ENCODE data around the gene CGGBP1. TPM values are rescaled to one million over a fixed set of nuclear protein-coding genes. Genes with fewer than 3 reads are reported as not detected.

Gene CGGBP1
- total RNA-seq, 4 donors from 2014 or later, result 28.6 to 39.9 (median 34.9) TPM

DNA sequence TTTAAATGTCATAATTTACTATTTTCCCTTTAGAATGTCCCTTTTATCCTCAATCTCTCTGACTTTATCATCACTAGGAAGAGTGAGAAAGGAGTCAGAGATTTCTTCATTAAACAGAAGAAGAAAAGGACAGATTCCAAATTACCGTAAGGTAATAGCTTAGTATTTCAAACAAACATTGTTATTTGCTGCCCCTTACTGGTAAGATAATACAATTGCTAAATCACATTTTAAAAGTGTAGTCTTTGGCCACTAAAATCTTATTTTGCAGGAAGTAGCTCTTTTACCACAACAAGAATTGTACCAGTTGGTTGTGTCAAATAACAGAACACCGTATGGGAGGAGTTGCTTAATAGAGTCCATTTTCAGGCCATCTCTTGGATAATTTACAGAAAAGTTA is 53.7 kb downstream of the CGGBP1 start:
- 19 to 21% methylated on average over 2 of the region's 2 CpGs for WGBS, 2 donors
- TF ChIP-seq, protein P1, sequence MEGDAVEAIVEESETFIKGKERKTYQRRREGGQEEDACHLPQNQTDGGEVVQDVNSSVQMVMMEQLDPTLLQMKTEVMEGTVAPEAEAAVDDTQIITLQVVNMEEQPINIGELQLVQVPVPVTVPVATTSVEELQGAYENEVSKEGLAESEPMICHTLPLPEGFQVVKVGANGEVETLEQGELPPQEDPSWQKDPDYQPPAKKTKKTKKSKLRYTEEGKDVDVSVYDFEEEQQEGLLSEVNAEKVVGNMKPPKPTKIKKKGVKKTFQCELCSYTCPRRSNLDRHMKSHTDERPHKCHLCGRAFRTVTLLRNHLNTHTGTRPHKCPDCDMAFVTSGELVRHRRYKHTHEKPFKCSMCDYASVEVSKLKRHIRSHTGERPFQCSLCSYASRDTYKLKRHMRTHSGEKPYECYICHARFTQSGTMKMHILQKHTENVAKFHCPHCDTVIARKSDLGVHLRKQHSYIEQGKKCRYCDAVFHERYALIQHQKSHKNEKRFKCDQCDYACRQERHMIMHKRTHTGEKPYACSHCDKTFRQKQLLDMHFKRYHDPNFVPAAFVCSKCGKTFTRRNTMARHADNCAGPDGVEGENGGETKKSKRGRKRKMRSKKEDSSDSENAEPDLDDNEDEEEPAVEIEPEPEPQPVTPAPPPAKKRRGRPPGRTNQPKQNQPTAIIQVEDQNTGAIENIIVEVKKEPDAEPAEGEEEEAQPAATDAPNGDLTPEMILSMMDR (IDR thresholded peaks at IDR 0.05), result no peak
- intact Hi-C loops (cut with DNase I; ENCODE audit: low total_unique reads), result loop anchor here (10.0 kb wide), 1 partner anchor 660 kb away; no protein-coding TSS in a partner anchor
- no peak for DNase-seq (ENCODE audit: low spot score in 2 of 2)
- no peak overlapping the region for H3K4me3 ChIP-seq (ENCODE audit: low read depth, poor library complexity, severe bottlenecking)

DNA sequence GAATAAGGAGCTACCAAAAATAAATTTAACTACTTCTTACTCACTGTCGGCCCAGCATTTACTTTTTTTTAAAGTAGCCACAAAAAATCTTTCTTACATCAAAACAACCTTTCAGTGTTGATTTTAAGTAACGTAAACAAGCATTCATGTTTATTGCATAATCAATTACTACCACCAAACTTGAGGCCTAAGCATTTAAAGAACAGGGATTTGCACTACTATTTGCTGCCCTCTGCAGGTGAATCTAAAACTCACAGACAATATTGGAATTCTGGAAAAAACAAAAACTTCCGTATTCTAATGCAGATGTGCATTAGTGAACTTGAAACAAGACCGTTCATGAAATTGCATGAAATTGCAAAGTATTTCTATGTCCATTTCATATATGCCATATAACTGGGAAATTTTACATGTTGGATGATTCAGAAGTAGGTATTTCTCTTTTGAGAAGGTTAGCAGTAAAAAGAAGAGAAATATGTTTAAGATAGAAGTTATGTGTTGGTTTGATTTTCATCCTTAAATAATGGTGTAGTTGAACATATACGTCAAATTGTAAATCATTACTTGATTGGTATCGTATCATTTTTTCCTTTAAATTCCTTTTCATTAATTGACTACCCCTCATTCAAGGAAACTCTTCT is 55.6 kb downstream of the CGGBP1 start:
- no peak for TF ChIP-seq POLR2A (IDR thresholded peaks at IDR 0.05)
- TF ChIP-seq, protein P1 (IDR thresholded peaks at IDR 0.05), result peak in 1 of 3 donors; percentile 34
- intact Hi-C loops (cut with DNase I; ENCODE audit: low total_unique reads), result loop anchor here (10.0 kb wide), 1 partner anchor 658 kb away; no protein-coding TSS in a partner anchor
- 39 to 45% methylated on average over 6 of the region's 6 CpGs for WGBS, 2 donors
- H3K4me3 ChIP-seq (ENCODE audit: low read depth, poor library complexity, severe bottlenecking), result no peak overlapping the region
- no peak for DNase-seq (ENCODE audit: low spot score in 2 of 2)

DNA sequence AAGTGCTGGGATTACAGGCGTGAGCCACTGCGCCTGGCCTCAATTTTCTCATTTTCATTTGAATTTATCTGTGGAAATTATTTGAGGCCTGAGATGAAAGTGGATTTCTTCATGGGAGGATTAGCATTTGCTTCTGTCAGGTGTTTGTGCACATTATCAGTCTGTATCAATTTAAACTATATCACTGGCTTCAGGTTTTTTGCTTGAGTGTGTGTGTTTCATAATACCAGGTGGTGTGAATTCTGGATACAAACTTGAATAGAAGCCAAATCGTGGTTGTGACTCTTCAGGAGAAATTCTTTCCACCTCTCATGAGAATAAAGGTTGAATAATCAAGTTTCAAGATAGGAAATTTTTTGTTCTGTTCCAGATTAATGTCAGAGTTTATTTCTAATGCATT is 56.4 kb downstream of the CGGBP1 start:
- TF ChIP-seq, protein P1 (IDR thresholded peaks at IDR 0.05), result no peak
- no peak for TF ChIP-seq POLR2A (IDR thresholded peaks at IDR 0.05)
- H3K4me3 ChIP-seq (ENCODE audit: low read depth, poor library complexity, severe bottlenecking), result no peak overlapping the region
- 82 to 85% methylated on average over 3 of the region's 3 CpGs for WGBS, 2 donors
- DNase-seq (ENCODE audit: low spot score in 2 of 2), result no peak
- intact Hi-C loops (cut with DNase I; ENCODE audit: low total_unique reads), result loop anchor here (10.0 kb wide), 1 partner anchor 658 kb away; no protein-coding TSS in a partner anchor

Other genes starting within 250 kb of the CGGBP1 start
- gene ZNF654, start 250 bp upstream of the CGGBP1 start, total RNA-seq, result 10 to 100 TPM; 12.1 to 19.4 (median 16.3) TPM
- 10 to 100 TPM; 14.0 to 19.9 (median 18.3) TPM for gene C3orf38, start 91.0 kb upstream of the CGGBP1 start, total RNA-seq